Measurements from ENCODE around the gene SLC34A2.

GRCh38 chr4:25687773-25688172 lies 32.1 kb downstream of the SLC34A2 start:
- TF ChIP-seq, protein P1, sequence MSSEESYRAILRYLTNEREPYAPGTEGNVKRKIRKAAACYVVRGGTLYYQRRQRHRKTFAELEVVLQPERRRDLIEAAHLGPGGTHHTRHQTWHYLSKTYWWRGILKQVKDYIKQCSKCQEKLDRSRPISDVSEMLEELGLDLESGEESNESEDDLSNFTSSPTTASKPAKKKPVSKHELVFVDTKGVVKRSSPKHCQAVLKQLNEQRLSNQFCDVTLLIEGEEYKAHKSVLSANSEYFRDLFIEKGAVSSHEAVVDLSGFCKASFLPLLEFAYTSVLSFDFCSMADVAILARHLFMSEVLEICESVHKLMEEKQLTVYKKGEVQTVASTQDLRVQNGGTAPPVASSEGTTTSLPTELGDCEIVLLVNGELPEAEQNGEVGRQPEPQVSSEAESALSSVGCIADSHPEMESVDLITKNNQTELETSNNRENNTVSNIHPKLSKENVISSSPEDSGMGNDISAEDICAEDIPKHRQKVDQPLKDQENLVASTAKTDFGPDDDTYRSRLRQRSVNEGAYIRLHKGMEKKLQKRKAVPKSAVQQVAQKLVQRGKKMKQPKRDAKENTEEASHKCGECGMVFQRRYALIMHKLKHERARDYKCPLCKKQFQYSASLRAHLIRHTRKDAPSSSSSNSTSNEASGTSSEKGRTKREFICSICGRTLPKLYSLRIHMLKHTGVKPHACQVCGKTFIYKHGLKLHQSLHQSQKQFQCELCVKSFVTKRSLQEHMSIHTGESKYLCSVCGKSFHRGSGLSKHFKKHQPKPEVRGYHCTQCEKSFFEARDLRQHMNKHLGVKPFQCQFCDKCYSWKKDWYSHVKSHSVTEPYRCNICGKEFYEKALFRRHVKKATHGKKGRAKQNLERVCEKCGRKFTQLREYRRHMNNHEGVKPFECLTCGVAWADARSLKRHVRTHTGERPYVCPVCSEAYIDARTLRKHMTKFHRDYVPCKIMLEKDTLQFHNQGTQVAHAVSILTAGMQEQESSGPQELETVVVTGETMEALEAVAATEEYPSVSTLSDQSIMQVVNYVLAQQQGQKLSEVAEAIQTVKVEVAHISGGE (CRISPR knock-in tag; IDR thresholded peaks at IDR 0.05): no peak
- TF ChIP-seq REST (IDR thresholded peaks at IDR 0.05; ENCODE audit: low read depth, low read length) (no peak), POLR2A (IDR thresholded peaks at IDR 0.05; ENCODE audit: low read depth, low read length) (no peak), PAX5 (IDR thresholded peaks at IDR 0.05; ENCODE audit: borderline replicate concordance, low read depth, low read length) (no peak), CEBPB (IDR thresholded peaks at IDR 0.05; ENCODE audit: borderline replicate concordance in 1 of 2, low read depth in 2 of 2, low read length in 2 of 2) (no peak), EZH2 (IDR thresholded peaks at IDR 0.05; ENCODE audit: borderline replicate concordance, control insufficient read depth, low read depth, low read length) (no peak), E2F8 (IDR thresholded peaks at IDR 0.05; ENCODE audit: low read depth, partially characterized antibody) (no peak), YY1 (IDR thresholded peaks at IDR 0.05; ENCODE audit: low read depth, low read length) (no peak), HDAC2 (IDR thresholded peaks at IDR 0.05) (no peak)
